ENCODE data around the gene CHAF1B.

CHAF1B gene

DNA sequence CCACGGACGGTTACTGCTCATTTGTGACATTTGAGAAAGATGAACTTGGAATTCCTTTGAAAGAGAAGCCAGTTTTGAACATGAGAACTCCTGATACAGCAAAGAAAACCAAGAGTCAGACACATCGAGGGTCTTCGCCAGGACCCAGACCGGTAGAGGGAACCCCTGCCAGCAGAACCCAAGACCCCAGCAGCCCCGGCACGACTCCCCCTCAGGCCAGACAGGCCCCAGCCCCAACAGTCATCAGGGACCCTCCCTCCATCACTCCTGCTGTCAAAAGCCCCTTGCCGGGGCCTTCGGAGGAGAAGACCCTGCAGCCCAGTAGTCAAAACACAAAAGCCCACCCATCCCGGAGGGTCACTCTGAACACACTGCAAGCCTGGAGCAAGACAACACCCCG is 27.7 kb downstream of the CHAF1B start:
- Histone ChIP-seq H3K4me3 (replicated peaks; ENCODE audit: insufficient read depth, low read length) (no peak overlapping the region), H3K27ac (replicated peaks) (no peak overlapping the region), H3K27me3 (ENCODE audit: insufficient read depth, poor library complexity, severe bottlenecking) (no peaks in the 10 kb centered on the region)
- DNase-seq (ENCODE audit: low read depth in 1 of 2, low spot score in 1 of 2) = no peak
- TF ChIP-seq, protein P1, sequence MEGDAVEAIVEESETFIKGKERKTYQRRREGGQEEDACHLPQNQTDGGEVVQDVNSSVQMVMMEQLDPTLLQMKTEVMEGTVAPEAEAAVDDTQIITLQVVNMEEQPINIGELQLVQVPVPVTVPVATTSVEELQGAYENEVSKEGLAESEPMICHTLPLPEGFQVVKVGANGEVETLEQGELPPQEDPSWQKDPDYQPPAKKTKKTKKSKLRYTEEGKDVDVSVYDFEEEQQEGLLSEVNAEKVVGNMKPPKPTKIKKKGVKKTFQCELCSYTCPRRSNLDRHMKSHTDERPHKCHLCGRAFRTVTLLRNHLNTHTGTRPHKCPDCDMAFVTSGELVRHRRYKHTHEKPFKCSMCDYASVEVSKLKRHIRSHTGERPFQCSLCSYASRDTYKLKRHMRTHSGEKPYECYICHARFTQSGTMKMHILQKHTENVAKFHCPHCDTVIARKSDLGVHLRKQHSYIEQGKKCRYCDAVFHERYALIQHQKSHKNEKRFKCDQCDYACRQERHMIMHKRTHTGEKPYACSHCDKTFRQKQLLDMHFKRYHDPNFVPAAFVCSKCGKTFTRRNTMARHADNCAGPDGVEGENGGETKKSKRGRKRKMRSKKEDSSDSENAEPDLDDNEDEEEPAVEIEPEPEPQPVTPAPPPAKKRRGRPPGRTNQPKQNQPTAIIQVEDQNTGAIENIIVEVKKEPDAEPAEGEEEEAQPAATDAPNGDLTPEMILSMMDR (IDR thresholded peaks at IDR 0.05; ENCODE audit: insufficient read depth, low read length) = no peak
- no peak for TF ChIP-seq POLR2AphosphoS5 (IDR thresholded peaks at IDR 0.05; ENCODE audit: low read depth)
- TF ChIP-seq, protein P2, sequence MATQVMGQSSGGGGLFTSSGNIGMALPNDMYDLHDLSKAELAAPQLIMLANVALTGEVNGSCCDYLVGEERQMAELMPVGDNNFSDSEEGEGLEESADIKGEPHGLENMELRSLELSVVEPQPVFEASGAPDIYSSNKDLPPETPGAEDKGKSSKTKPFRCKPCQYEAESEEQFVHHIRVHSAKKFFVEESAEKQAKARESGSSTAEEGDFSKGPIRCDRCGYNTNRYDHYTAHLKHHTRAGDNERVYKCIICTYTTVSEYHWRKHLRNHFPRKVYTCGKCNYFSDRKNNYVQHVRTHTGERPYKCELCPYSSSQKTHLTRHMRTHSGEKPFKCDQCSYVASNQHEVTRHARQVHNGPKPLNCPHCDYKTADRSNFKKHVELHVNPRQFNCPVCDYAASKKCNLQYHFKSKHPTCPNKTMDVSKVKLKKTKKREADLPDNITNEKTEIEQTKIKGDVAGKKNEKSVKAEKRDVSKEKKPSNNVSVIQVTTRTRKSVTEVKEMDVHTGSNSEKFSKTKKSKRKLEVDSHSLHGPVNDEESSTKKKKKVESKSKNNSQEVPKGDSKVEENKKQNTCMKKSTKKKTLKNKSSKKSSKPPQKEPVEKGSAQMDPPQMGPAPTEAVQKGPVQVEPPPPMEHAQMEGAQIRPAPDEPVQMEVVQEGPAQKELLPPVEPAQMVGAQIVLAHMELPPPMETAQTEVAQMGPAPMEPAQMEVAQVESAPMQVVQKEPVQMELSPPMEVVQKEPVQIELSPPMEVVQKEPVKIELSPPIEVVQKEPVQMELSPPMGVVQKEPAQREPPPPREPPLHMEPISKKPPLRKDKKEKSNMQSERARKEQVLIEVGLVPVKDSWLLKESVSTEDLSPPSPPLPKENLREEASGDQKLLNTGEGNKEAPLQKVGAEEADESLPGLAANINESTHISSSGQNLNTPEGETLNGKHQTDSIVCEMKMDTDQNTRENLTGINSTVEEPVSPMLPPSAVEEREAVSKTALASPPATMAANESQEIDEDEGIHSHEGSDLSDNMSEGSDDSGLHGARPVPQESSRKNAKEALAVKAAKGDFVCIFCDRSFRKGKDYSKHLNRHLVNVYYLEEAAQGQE (IDR thresholded peaks at IDR 0.05; ENCODE audit: insufficient replicate concordance, low read depth) = no peak
- no peak for TF ChIP-seq SPI1 (IDR thresholded peaks at IDR 0.05; ENCODE audit: borderline replicate concordance, low read depth)
- no peak for TF ChIP-seq GABPA (IDR thresholded peaks at IDR 0.05; ENCODE audit: low read depth)

DNA sequence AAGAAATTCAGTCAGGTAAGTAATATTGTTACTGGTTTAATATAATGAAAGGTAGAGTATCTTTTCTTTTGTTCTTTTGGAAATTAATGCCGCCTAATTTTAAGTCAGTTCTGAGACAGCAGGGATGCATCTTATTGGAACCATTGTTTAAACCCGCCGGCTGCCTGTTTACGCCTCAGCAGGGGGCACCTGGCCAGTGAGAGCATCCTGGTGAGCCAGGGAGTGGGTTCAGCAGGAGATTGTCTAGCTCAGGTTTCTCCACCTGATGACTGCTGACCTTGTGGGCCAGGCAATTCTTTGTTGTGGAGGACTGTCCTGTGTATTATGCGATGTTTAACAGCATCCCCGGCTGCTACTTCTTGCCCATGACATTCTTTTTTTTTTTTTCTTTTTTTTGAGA is 30.2 kb downstream of the CHAF1B start:
- Histone ChIP-seq H3K27ac (replicated peaks) (no peak overlapping the region), H3K4me3 (replicated peaks; ENCODE audit: insufficient read depth, low read length) (no peak overlapping the region), H3K27me3 (ENCODE audit: insufficient read depth, poor library complexity, severe bottlenecking) (no peaks in the 10 kb centered on the region)
- DNase-seq (ENCODE audit: low read depth in 1 of 2, low spot score in 1 of 2) = no peak
- no peak for TF ChIP-seq POLR2AphosphoS5 (IDR thresholded peaks at IDR 0.05; ENCODE audit: low read depth)
- TF ChIP-seq GABPA (IDR thresholded peaks at IDR 0.05; ENCODE audit: low read depth) = no peak
- TF ChIP-seq SPI1 (IDR thresholded peaks at IDR 0.05; ENCODE audit: borderline replicate concordance, low read depth) = no peak
- TF ChIP-seq, protein P1 (IDR thresholded peaks at IDR 0.05; ENCODE audit: insufficient read depth, low read length) = no peak
- TF ChIP-seq, protein P2 (IDR thresholded peaks at IDR 0.05; ENCODE audit: insufficient replicate concordance, low read depth) = no peak

DNA sequence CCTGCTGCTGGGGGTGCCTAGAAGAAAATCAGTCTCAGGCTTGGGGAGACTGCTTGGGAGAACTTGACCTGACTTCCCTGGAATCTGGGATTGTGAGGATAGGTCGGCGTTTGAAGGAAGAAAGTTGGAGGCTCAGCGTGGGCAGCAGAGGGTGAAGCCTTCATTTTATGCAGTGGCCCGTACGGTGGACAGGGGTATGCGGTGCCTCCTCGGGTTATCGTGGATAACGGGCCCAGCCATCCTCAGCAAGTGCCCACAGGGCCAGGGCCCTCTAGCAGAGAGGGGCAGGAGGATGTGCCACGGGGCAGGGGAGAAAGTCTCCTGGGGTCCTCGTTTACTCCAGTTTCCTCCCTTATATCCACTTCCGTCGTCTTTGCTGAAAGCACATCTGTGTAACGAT is 34.0 kb downstream of the CHAF1B start:
- no peak overlapping the region for H3K27ac ChIP-seq (replicated peaks)
- DNase-seq (ENCODE audit: low read depth in 1 of 2, low spot score in 1 of 2) = no peak
- TF ChIP-seq SPI1 (IDR thresholded peaks at IDR 0.05; ENCODE audit: borderline replicate concordance, low read depth) = no peak
- TF ChIP-seq, protein P1 (IDR thresholded peaks at IDR 0.05; ENCODE audit: insufficient read depth, low read length) = no peak
- TF ChIP-seq, protein P2 (IDR thresholded peaks at IDR 0.05; ENCODE audit: insufficient replicate concordance, low read depth) = no peak
- TF ChIP-seq GABPA (IDR thresholded peaks at IDR 0.05; ENCODE audit: low read depth) = no peak
- no peak for TF ChIP-seq POLR2AphosphoS5 (IDR thresholded peaks at IDR 0.05; ENCODE audit: low read depth)
- H3K4me3 ChIP-seq (replicated peaks; ENCODE audit: insufficient read depth, low read length) = no peak overlapping the region
- no peaks in the 10 kb centered on the region for H3K27me3 ChIP-seq (ENCODE audit: insufficient read depth, poor library complexity, severe bottlenecking)

Measured in HL-60 (cell line).